ENCODE results near the gene MPV17L2.

MPV17L2 gene

DNA sequence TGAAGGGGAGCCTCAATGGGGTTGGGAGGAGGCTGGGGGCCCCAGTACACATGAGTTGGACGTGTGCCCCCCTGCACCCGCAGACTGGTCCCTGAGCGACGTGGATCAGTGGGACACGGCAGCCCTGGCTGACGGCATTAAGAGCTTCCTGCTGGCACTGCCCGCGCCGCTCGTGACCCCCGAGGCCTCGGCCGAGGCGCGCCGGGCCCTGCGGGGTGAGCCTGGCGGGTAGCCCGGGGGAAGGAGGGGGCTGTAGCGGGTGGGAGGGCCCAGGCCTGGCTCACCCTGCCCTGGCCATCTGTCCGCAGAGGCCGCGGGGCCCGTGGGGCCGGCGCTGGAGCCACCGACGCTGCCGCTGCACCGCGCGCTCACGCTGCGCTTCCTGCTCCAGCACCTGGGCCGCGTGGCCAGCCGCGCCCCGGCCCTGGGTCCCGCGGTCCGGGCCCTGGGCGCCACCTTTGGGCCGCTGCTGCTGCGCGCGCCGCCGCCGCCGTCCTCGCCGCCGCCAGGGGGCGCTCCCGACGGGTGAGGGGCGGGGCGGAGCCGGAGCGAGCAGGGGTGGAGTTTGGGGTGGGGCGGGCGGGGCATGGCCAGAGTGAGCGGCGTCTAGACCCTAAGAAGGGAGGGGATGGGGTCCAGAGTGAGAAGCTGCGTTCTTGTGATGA is 31.9 kb upstream of the MPV17L2 start:
- peak; percentile 71 for DNase-seq (ENCODE audit: low read depth in 2 of 2)

GRCh38 chr19:18161636-18162002 is 31.4 kb upstream of the MPV17L2 start:
- DNase-seq (ENCODE audit: low read depth in 2 of 2), result no peak

DNA sequence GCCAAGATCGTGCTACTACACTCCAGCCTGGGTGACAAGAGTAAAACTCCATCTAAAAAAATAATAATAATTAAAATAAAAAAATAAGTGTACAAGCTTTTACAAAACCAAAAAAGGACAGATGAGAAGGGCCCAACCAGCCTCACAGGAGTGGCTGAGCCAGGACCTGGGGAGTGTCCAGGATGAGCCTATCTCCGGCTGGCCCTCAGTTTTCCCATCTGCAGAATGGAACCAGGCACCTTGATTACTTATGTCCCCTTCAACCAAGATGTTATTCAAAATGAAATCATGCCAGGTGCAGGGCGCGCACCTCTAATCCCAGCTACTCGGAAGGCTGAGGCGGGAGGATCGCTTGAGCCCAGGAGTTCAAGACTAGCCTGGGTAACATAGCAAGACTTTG is 28.9 kb upstream of the MPV17L2 start:
- no peak for DNase-seq (ENCODE audit: low read depth in 2 of 2)

DNA sequence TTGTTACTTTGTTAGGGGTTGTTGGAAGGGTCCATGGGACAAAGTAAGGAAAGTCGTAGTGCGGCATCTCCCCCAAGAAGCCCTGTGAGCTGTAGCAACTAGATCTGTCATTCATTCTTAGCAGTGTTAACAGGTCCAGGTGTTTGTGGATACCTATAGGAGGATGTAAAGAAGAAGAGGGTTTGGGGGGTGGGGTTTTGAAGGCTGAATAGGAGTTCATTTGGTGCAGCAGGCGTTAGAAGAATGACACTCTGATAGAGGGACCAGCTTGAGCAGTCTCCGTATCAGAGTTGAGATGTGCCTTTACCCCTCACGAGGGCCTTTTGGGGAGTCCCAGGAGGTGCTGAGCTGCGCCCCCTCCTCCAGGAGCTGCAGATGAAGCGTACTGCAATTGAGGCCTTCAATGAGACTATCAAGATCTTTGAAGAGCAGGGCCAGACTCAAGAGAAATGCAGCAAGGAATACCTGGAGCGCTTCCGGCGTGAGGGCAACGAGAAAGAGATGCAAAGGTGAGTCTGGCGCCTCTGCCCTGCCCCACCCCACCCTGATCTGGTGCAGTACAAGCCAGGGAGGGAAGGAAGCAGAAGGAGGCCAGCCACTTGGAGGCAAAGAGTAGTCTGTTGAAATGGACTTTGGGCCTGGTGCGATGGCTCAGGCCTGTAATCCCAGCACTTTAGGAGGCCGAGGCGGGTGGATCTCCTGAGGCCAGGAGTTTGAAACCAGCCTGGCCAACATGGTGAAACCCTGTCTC is 27.0 kb upstream of the MPV17L2 start:
- no peak for DNase-seq (ENCODE audit: low read depth in 2 of 2)

GRCh38 chr19:18167011-18167410 is 26.0 kb upstream of the MPV17L2 start:
- no peak for DNase-seq (ENCODE audit: low read depth in 2 of 2)

GRCh38 chr19:18167975-18168645 is 24.9 kb upstream of the MPV17L2 start:
- peak; percentile 27 to 32 for DNase-seq (ENCODE audit: low read depth in 2 of 2)

- DNase-seq (ENCODE audit: low read depth in 2 of 2), result no peak
Observed at GRCh38 chr19:18168673-18169381, 24.2 kb upstream of the MPV17L2 start.

DNA sequence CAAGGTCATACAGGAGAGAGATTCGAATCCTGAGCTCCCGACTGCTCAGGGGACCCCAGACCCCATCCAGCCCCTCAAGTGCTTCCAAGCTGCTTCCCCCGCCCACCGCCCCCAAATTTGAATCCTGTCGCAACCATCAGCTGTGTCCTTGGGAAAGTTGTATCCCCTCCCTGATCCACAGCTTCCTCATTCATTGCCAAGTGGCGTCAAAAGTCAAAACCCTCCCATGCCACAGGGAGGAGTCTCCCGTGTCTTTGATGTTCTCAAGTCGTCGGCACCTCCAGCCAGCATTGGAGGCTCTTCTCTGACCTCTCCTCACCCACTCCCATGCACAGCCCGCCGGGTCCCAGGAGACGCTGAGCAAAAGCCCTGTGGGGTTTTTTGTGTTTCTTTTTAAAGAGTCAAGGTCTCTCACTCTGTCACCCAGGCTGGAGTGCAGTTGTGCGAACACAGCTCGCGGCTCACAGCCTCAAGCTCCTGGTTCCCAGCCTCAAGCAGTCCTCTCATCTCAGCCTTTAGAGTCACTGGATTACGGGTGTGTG is 22.2 kb upstream of the MPV17L2 start:
- no peak for DNase-seq (ENCODE audit: low read depth in 2 of 2)

DNA sequence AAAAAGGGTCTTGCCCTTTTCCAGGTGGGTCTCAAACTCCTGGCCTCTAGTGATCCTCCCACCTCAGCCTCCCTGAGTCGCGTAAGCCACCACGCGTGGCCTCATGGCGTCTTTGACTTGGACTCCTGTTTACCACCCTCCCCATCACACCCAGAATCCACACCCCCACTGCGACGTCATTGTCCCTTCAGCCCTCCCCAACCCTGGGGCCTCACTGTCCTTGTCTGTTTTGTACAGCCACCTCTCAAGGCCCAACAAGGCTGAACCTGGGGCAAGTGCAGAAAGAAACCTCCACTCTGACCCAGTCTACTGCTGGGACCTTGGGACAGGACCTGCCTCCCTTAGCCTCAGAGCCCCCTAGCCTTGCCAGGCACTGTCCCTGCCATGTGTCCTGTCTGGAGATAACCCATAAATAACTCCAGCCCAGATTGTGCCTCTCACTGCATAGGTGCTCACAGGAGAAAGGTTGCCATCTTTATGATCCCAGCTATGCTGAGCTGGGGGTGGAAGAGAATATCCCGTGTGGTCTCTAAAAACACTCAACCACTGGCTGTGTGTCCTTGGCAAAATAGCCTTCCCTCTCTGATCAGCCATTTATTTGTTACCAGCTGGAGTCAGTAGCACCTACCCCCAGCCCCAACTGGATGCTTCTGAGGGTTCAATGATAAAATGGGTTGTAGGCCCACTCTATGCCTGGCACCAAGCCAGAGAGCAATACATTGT is 21.3 kb upstream of the MPV17L2 start:
- DNase-seq (ENCODE audit: low read depth in 2 of 2), result no peak

GRCh38 chr19:18172331-18173053 is 20.5 kb upstream of the MPV17L2 start:
- DNase-seq (ENCODE audit: low read depth in 2 of 2), result no peak

DNA sequence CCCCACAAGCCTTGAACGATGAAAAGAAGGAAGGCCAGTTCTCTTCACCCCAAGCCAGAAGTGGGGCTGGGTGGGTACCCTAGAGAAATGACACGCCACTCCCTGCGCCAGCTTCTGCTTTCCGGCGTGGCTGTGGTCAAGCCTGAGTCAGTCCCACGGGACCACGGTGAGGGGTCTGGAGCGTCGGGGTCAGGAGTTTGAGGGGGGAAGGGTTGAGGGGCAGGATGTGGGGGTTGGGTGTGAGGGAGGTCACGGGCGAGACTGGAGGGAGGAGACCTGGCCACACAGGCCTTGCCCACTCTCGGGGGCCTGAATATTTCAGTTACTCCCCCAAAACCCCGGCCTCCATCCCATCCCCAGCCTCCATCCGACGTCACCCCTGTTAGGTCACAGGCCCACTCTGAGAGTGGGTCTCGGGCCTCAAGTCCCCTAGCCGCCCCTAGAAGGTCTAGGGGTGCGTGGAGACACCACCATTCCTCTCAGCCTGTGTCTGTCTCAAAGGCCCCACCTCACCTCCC is 19.9 kb upstream of the MPV17L2 start:
- no peak for DNase-seq (ENCODE audit: low read depth in 2 of 2)

- peak in 1 of 2 donors; percentile 11 for DNase-seq (ENCODE audit: low read depth in 2 of 2)
Observed at GRCh38 chr19:18173572-18174288, 19.3 kb upstream of the MPV17L2 start, which contains the start of gene IFI30. Gene IFI30, plus strand, starts transcription at chr19:18173813. Its CDS starts 29 bp downstream, at chr19:18173842.

DNA sequence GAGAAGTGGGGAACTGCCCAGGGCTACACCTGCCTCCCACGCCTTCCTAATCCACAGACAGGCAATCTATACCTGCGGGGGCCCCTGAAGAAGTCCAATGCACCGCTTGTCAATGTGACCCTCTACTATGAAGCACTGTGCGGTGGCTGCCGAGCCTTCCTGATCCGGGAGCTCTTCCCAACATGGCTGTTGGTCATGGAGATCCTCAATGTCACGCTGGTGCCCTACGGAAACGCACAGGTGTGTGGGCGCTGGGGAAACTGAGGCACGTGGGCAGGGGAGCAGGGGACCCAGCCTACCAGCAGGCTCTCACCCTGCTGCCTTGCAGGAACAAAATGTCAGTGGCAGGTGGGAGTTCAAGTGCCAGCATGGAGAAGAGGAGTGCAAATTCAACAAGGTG is 18.0 kb upstream of the MPV17L2 start:
- DNase-seq (ENCODE audit: low read depth in 2 of 2), result no peak

DNA sequence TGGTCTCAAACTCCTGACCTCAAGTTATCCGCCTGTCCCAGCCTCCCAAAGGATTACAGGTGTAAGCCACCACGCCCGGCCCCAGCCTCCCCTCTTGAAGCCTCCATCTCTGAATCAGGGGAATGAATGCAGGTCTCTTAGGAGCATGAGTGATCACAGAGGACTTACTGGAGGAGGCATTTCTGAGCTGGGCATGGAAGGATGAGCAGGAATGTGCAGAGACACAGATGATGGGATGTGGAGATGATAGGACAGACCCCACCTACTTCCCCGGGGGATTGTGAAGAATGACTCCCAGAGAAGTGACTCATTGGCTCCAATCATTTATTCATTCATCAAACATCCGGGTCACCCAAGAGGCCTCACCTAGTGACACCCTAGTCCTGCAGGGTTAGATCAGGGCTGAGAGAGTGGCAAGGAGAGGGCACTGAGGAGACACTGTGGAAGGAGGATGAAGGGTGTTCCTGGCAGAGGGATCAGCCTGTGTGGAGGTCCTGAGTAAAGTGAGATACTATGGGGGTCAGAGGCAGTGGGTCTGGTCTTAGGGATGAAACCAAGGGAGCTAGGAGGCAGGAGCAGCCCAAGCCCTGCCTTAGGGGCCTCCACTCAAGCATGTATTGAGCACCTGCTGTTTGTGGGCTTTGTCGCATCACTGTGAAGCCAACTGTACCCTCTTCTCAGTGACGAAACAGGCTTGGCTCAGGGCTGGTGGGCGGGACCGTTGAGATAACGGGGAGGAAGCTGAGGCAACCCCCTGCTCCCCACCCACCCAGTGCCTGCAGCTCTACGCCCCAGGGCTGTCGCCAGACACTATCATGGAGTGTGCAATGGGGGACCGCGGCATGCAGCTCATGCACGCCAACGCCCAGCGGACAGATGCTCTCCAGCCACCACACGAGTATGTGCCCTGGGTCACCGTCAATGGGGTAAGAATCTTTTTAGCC is 16.4 kb upstream of the MPV17L2 start:
- no peak for DNase-seq (ENCODE audit: low read depth in 2 of 2)

- DNase-seq (ENCODE audit: low read depth in 2 of 2), result no peak
Observed at GRCh38 chr19:18179957-18180356, 13.1 kb upstream of the MPV17L2 start.

- no peak for DNase-seq (ENCODE audit: low read depth in 2 of 2)
Observed at GRCh38 chr19:18183529-18183928, 9.5 kb upstream of the MPV17L2 start.

DNA sequence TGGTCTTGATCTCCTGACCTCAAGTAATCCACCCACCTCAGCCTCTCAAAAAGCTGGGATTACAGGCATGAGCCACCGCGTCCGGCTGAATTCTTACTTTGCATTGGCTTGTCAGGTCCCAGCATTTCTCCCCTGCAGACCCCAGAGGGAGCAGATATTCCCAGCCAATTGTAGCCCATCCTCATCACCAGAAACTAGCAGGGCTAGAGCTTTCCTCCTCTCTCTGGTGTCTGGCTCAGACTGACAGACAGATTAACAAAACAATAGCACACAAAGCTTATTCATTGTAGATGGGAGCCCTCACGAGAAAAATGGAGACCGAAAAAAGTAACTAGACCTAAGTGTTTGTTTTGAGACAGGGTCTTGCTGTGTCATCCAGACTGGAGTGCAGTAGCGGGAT is 7.5 kb upstream of the MPV17L2 start:
- DNase-seq (ENCODE audit: low read depth in 2 of 2), result no peak

GRCh38 chr19:18190278-18190677 is 2.7 kb upstream of the MPV17L2 start:
- no peak for DNase-seq (ENCODE audit: low read depth in 2 of 2)

DNA sequence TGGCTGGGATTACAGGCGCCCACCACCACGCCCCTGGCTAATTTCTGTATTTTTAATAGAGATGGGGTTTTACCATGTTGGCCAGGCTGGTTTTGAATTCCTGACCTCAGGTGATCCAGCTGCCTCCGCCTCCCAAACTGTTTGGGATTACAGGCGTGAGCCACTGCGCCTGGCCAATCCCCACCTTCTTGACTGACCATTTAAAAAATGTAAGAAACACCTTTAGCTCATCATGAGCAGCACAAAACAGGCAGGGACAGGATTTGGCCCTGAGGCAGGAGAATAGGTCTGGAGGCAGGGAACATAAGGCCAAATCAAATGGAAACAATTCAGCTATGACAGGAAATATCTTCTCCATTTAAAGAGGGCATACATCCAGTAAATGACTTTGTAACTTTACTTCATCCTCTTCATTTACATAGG is 1.4 kb upstream of the MPV17L2 start:
- DNase-seq (ENCODE audit: low read depth in 2 of 2), result no peak
